WTC11 (cell line): ENCODE results near the gene PLCL2. TPM values are rescaled to one million over a fixed set of nuclear protein-coding genes. Genes with fewer than 3 reads are reported as not detected.

ENCODE experiments used
- ATAC-seq: fragments of 200-7000 bp; cut with Tn5 transposase; 2 replicates; pipeline ENCODE4 v1.10.0; 2021; ENCODE audit warnings: mild to moderate bottlenecking, moderate library complexity
- CTCF ChIA-PET: fragments of 300-600 bp; sonication (Branson Sonifier 250); formaldehyde crosslinking; loops from one replicate; lab custom pipeline; 2021; ENCODE audit warnings: antibody characterized with exemption; lab: Charles Lee
- POLR2A ChIA-PET: fragments of 350-600 bp; sonication (Branson Sonifier 250); formaldehyde crosslinking; loops from one replicate; lab custom pipeline; 2021; ENCODE audit warnings: antibody characterized with exemption; lab: Charles Lee
- DNase-seq: peaks from one replicate; pipeline ENCODE4 v3.0.0; 2021; ENCODE audit warnings: low spot score
- H3K27ac Mint-ChIP-seq: 2 replicates; pipeline ENCODE4 v1.8.0; 2021; ENCODE audit warnings: mixed read lengths
- H3K27me3 Mint-ChIP-seq: 2 replicates; pipeline ENCODE4 v1.8.0; 2021; ENCODE audit warnings: low read depth, mild to moderate bottlenecking, moderate library complexity, mixed read lengths
- H3K36me3 Mint-ChIP-seq: 2 replicates; pipeline ENCODE4 v1.8.0; 2021; ENCODE audit warnings: mixed read lengths
- H3K4me1 Mint-ChIP-seq: 2 replicates; pipeline ENCODE4 v1.8.0; 2022; ENCODE audit warnings: mixed read lengths
- H3K4me3 Mint-ChIP-seq: 2 replicates; pipeline ENCODE4 v1.8.0; 2021; ENCODE audit warnings: mild to moderate bottlenecking, moderate library complexity, mixed read lengths
- H3K9me3 Mint-ChIP-seq: 2 replicates; pipeline ENCODE4 v1.8.0; 2021; ENCODE audit warnings: mixed read lengths
- ETV6 ChIP-seq: sonication (generic); formaldehyde crosslinking; IDR thresholded peaks from 2 replicates; pipeline ENCODE4 v1.8.1; 2022; ENCODE audit warnings: mild to moderate bottlenecking, missing genetic modification reagents
- GRHL2 ChIP-seq: fragments of 250-450 bp; sonication (Bioruptor Pico); IDR thresholded peaks from 2 replicates; pipeline ENCODE4 v1.8.0; 2022; ENCODE audit warnings: mild to moderate bottlenecking, moderate library complexity; ENCODE audit not compliant: insufficient replicate concordance, severe bottlenecking
- MYBL2 ChIP-seq: sonication (generic); formaldehyde crosslinking; IDR thresholded peaks from 2 replicates; pipeline ENCODE4 v1.8.1; 2023; ENCODE audit warnings: mild to moderate bottlenecking, moderate library complexity, missing genetic modification reagents
- NFATC4 ChIP-seq: fragments of 250-450 bp; sonication (Bioruptor Pico); IDR thresholded peaks from 2 replicates; pipeline ENCODE4 v1.9.0; 2021; ENCODE audit warnings: mild to moderate bottlenecking
- NR3C1 ChIP-seq: sonication (generic); formaldehyde crosslinking; conservative IDR thresholded peaks from 2 replicates; pipeline ENCODE4 v1.8.1; 2023; ENCODE audit warnings: low read depth, mild to moderate bottlenecking, missing genetic modification reagents
- RORB ChIP-seq: fragments of 250-450 bp; sonication (Bioruptor Pico); IDR thresholded peaks from 2 replicates; pipeline ENCODE4 v1.9.0; 2021; ENCODE audit warnings: mild to moderate bottlenecking
- SMAD3 ChIP-seq: sonication (generic); formaldehyde crosslinking; IDR thresholded peaks from 2 replicates; pipeline ENCODE4 v1.8.0; 2022; ENCODE audit warnings: missing genetic modification reagents, mild to moderate bottlenecking, borderline replicate concordance
- ZNF121 ChIP-seq: sonication (generic); formaldehyde crosslinking; IDR thresholded peaks from 2 replicates; pipeline ENCODE4 v1.8.0; 2023; ENCODE audit warnings: missing genetic modification reagents
- ZNF219 ChIP-seq: sonication (generic); formaldehyde crosslinking; IDR thresholded peaks from 2 replicates; pipeline ENCODE4 v1.8.0; 2023; ENCODE audit warnings: missing genetic modification reagents, mild to moderate bottlenecking, borderline replicate concordance
- total RNA-seq: library from RNA; stranded (reverse); gene quantifications from 3 replicates; pipeline ENCODE4 v1.2.3, GENCODE V29; 2021
- TF ChIP-seq, protein P1 (sequence below): sonication (generic); formaldehyde crosslinking; IDR thresholded peaks from 2 replicates; pipeline ENCODE4 v1.8.0; 2022; ENCODE audit warnings: mild to moderate bottlenecking, missing genetic modification reagents
- TF ChIP-seq, protein P2 (sequence below): fragments of 250-450 bp; sonication (Bioruptor Pico); IDR thresholded peaks from 2 replicates; pipeline ENCODE4 v1.9.0; 2021; ENCODE audit warnings: mild to moderate bottlenecking, borderline replicate concordance
- TF ChIP-seq, protein P3 (sequence below): sonication (generic); formaldehyde crosslinking; IDR thresholded peaks from 2 replicates; pipeline ENCODE4 v1.8.0; 2022; ENCODE audit warnings: missing genetic modification reagents
- TF ChIP-seq, protein P4 (sequence below): fragments of 250-450 bp; sonication (Bioruptor Pico); IDR thresholded peaks from 2 replicates; pipeline ENCODE4 v1.8.0; 2021; ENCODE audit warnings: mild to moderate bottlenecking
- TF ChIP-seq, protein P5 (sequence below): sonication (generic); formaldehyde crosslinking; IDR thresholded peaks from 2 replicates; pipeline ENCODE4 v1.8.1; 2023; ENCODE audit warnings: mild to moderate bottlenecking, missing genetic modification reagents
- TF ChIP-seq, protein P6 (sequence below): fragments of 250-450 bp; sonication (Bioruptor Pico); IDR thresholded peaks from 2 replicates; pipeline ENCODE4 v1.9.0; 2021; ENCODE audit warnings: mild to moderate bottlenecking
- TF ChIP-seq, protein P7 (sequence below): sonication (generic); formaldehyde crosslinking; IDR thresholded peaks from 2 replicates; pipeline ENCODE4 v1.8.0; 2022; ENCODE audit warnings: mild to moderate bottlenecking, missing genetic modification reagents
- TF ChIP-seq, protein P8 (sequence below): sonication (generic); formaldehyde crosslinking; IDR thresholded peaks from 2 replicates; pipeline ENCODE4 v1.8.0; 2022; ENCODE audit warnings: mild to moderate bottlenecking, missing genetic modification reagents
- TF ChIP-seq, protein P9 (sequence below): sonication (generic); formaldehyde crosslinking; IDR thresholded peaks from 2 replicates; pipeline ENCODE4 v1.8.0; 2022; ENCODE audit warnings: mild to moderate bottlenecking, missing genetic modification reagents

PLCL2 gene
- total RNA-seq, 1 experiment from 2014 or later = 11.8 TPM

DNA sequence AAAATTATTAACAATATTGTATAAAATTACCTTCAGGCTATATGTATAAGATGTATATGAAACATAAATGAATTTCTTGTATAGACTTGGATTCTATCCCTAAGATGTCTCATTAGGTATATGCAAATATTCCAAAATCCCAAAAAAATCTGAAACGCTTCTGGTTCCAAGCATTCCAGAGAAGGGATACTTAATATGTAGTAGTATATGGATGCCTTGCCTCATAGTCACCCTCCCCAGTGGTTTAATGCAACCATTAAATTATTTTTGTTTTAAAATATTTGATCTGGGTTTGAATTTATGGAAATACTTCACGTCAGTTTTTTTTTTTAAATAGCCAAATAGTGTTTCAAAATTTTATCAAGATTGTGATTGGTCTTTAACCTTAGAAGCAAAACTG is 27.2 kb downstream of the PLCL2 start:
- TF ChIP-seq, protein P1, sequence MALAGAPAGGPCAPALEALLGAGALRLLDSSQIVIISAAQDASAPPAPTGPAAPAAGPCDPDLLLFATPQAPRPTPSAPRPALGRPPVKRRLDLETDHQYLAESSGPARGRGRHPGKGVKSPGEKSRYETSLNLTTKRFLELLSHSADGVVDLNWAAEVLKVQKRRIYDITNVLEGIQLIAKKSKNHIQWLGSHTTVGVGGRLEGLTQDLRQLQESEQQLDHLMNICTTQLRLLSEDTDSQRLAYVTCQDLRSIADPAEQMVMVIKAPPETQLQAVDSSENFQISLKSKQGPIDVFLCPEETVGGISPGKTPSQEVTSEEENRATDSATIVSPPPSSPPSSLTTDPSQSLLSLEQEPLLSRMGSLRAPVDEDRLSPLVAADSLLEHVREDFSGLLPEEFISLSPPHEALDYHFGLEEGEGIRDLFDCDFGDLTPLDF (CRISPR knock-in tag) = no peak
- TF ChIP-seq GRHL2 (CRISPR knock-in tag) (no peak), SMAD3 (CRISPR knock-in tag) (no peak), MYBL2 (CRISPR knock-in tag) (no peak), RORB (CRISPR knock-in tag) (no peak), NFATC4 (no peak), NR3C1 (CRISPR knock-in tag) (no peak), ZNF219 (CRISPR knock-in tag) (no peak), ZNF121 (CRISPR knock-in tag) (no peak), ETV6 (CRISPR knock-in tag) (no peak)
- TF ChIP-seq, protein P2, sequence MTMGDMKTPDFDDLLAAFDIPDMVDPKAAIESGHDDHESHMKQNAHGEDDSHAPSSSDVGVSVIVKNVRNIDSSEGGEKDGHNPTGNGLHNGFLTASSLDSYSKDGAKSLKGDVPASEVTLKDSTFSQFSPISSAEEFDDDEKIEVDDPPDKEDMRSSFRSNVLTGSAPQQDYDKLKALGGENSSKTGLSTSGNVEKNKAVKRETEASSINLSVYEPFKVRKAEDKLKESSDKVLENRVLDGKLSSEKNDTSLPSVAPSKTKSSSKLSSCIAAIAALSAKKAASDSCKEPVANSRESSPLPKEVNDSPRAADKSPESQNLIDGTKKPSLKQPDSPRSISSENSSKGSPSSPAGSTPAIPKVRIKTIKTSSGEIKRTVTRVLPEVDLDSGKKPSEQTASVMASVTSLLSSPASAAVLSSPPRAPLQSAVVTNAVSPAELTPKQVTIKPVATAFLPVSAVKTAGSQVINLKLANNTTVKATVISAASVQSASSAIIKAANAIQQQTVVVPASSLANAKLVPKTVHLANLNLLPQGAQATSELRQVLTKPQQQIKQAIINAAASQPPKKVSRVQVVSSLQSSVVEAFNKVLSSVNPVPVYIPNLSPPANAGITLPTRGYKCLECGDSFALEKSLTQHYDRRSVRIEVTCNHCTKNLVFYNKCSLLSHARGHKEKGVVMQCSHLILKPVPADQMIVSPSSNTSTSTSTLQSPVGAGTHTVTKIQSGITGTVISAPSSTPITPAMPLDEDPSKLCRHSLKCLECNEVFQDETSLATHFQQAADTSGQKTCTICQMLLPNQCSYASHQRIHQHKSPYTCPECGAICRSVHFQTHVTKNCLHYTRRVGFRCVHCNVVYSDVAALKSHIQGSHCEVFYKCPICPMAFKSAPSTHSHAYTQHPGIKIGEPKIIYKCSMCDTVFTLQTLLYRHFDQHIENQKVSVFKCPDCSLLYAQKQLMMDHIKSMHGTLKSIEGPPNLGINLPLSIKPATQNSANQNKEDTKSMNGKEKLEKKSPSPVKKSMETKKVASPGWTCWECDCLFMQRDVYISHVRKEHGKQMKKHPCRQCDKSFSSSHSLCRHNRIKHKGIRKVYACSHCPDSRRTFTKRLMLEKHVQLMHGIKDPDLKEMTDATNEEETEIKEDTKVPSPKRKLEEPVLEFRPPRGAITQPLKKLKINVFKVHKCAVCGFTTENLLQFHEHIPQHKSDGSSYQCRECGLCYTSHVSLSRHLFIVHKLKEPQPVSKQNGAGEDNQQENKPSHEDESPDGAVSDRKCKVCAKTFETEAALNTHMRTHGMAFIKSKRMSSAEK (CRISPR knock-in tag) = no peak
- TF ChIP-seq, protein P3, sequence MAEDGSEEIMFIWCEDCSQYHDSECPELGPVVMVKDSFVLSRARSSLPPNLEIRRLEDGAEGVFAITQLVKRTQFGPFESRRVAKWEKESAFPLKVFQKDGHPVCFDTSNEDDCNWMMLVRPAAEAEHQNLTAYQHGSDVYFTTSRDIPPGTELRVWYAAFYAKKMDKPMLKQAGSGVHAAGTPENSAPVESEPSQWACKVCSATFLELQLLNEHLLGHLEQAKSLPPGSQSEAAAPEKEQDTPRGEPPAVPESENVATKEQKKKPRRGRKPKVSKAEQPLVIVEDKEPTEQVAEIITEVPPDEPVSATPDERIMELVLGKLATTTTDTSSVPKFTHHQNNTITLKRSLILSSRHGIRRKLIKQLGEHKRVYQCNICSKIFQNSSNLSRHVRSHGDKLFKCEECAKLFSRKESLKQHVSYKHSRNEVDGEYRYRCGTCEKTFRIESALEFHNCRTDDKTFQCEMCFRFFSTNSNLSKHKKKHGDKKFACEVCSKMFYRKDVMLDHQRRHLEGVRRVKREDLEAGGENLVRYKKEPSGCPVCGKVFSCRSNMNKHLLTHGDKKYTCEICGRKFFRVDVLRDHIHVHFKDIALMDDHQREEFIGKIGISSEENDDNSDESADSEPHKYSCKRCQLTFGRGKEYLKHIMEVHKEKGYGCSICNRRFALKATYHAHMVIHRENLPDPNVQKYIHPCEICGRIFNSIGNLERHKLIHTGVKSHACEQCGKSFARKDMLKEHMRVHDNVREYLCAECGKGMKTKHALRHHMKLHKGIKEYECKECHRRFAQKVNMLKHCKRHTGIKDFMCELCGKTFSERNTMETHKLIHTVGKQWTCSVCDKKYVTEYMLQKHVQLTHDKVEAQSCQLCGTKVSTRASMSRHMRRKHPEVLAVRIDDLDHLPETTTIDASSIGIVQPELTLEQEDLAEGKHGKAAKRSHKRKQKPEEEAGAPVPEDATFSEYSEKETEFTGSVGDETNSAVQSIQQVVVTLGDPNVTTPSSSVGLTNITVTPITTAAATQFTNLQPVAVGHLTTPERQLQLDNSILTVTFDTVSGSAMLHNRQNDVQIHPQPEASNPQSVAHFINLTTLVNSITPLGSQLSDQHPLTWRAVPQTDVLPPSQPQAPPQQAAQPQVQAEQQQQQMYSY = no peak
- TF ChIP-seq, protein P4, sequence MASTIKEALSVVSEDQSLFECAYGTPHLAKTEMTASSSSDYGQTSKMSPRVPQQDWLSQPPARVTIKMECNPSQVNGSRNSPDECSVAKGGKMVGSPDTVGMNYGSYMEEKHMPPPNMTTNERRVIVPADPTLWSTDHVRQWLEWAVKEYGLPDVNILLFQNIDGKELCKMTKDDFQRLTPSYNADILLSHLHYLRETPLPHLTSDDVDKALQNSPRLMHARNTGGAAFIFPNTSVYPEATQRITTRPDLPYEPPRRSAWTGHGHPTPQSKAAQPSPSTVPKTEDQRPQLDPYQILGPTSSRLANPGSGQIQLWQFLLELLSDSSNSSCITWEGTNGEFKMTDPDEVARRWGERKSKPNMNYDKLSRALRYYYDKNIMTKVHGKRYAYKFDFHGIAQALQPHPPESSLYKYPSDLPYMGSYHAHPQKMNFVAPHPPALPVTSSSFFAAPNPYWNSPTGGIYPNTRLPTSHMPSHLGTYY (CRISPR knock-in tag) = no peak
- TF ChIP-seq, protein P5, sequence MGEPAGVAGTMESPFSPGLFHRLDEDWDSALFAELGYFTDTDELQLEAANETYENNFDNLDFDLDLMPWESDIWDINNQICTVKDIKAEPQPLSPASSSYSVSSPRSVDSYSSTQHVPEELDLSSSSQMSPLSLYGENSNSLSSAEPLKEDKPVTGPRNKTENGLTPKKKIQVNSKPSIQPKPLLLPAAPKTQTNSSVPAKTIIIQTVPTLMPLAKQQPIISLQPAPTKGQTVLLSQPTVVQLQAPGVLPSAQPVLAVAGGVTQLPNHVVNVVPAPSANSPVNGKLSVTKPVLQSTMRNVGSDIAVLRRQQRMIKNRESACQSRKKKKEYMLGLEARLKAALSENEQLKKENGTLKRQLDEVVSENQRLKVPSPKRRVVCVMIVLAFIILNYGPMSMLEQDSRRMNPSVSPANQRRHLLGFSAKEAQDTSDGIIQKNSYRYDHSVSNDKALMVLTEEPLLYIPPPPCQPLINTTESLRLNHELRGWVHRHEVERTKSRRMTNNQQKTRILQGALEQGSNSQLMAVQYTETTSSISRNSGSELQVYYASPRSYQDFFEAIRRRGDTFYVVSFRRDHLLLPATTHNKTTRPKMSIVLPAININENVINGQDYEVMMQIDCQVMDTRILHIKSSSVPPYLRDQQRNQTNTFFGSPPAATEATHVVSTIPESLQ (CRISPR knock-in tag) = no peak
- TF ChIP-seq, protein P6, sequence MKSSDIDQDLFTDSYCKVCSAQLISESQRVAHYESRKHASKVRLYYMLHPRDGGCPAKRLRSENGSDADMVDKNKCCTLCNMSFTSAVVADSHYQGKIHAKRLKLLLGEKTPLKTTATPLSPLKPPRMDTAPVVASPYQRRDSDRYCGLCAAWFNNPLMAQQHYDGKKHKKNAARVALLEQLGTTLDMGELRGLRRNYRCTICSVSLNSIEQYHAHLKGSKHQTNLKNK (CRISPR knock-in tag) = no peak
- TF ChIP-seq, protein P7, sequence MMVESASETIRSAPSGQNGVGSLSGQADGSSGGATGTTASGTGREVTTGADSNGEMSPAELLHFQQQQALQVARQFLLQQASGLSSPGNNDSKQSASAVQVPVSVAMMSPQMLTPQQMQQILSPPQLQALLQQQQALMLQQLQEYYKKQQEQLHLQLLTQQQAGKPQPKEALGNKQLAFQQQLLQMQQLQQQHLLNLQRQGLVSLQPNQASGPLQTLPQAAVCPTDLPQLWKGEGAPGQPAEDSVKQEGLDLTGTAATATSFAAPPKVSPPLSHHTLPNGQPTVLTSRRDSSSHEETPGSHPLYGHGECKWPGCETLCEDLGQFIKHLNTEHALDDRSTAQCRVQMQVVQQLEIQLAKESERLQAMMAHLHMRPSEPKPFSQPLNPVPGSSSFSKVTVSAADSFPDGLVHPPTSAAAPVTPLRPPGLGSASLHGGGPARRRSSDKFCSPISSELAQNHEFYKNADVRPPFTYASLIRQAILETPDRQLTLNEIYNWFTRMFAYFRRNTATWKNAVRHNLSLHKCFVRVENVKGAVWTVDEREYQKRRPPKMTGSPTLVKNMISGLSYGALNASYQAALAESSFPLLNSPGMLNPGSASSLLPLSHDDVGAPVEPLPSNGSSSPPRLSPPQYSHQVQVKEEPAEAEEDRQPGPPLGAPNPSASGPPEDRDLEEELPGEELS = no peak
- TF ChIP-seq, protein P8, sequence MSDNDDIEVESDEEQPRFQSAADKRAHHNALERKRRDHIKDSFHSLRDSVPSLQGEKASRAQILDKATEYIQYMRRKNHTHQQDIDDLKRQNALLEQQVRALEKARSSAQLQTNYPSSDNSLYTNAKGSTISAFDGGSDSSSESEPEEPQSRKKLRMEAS (CRISPR knock-in tag) = no peak
- TF ChIP-seq, protein P9, sequence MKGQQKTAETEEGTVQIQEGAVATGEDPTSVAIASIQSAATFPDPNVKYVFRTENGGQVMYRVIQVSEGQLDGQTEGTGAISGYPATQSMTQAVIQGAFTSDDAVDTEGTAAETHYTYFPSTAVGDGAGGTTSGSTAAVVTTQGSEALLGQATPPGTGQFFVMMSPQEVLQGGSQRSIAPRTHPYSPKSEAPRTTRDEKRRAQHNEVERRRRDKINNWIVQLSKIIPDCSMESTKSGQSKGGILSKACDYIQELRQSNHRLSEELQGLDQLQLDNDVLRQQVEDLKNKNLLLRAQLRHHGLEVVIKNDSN (CRISPR knock-in tag) = no peak
- H3K36me3 Mint-ChIP-seq = no peaks in the 10 kb centered on the region
- DNase-seq (no peak), ATAC-seq (no peak)
- POLR2A ChIA-PET = no interaction called here
- H3K27me3 Mint-ChIP-seq = no peaks in the 10 kb centered on the region
- peaks cover 21% of the 10 kb centered on the region for H3K4me1 Mint-ChIP-seq
- H3K4me3 Mint-ChIP-seq = no peak overlapping the region
- CTCF ChIA-PET = no interaction called here
- no peaks in the 10 kb centered on the region for H3K9me3 Mint-ChIP-seq
- no peak overlapping the region for H3K27ac Mint-ChIP-seq
